CD4-positive, alpha-beta T cell treated with Interleukin-4 for 1 hour (primary cell): ENCODE data around the gene OSBPL6.

Experiments used
- DNase-seq, 2 donors: peaks; one replicate each; pipeline ENCODE4 v3.0.0-alpha.2; 2020 to 2022

OSBPL6 gene

GRCh38 chr2:178277741-178278197 lies 83.5 kb downstream of the OSBPL6 start:
- no peak for DNase-seq

GRCh38 chr2:178279142-178279541 lies 84.8 kb downstream of the OSBPL6 start:
- DNase-seq, result no peak

- no peak for DNase-seq
Measured at GRCh38 chr2:178279636-178280035, 85.3 kb downstream of the OSBPL6 start.

GRCh38 chr2:178280244-178280852 lies 86.0 kb downstream of the OSBPL6 start:
- peak in 1 of 2 donors; percentile 46 for DNase-seq

GRCh38 chr2:178282075-178282815 lies 87.9 kb downstream of the OSBPL6 start:
- no peak for DNase-seq

GRCh38 chr2:178283341-178283918 lies 89.1 kb downstream of the OSBPL6 start:
- no peak for DNase-seq

- no peak for DNase-seq
Measured at GRCh38 chr2:178284613-178285286, 90.4 kb downstream of the OSBPL6 start.

- no peak for DNase-seq
Measured at GRCh38 chr2:178285287-178285615, 90.9 kb downstream of the OSBPL6 start.

GRCh38 chr2:178286636-178287035 lies 92.3 kb downstream of the OSBPL6 start:
- DNase-seq, result no peak

GRCh38 chr2:178287652-178288344 lies 93.5 kb downstream of the OSBPL6 start:
- no peak for DNase-seq

- no peak for DNase-seq
Measured at GRCh38 chr2:178291703-178292102, 97.4 kb downstream of the OSBPL6 start.

- no peak for DNase-seq
Measured at GRCh38 chr2:178292586-178292985, 98.3 kb downstream of the OSBPL6 start.

- no peak for DNase-seq
Measured at GRCh38 chr2:178295115-178295514, 100.8 kb downstream of the OSBPL6 start.

- DNase-seq, result no peak
Measured at GRCh38 chr2:178295906-178296305, 101.6 kb downstream of the OSBPL6 start.

GRCh38 chr2:178296394-178297090 lies 102.2 kb downstream of the OSBPL6 start:
- no peak for DNase-seq

- DNase-seq, result no peak
Measured at GRCh38 chr2:178297091-178297411, 102.7 kb downstream of the OSBPL6 start.

- DNase-seq, result no peak
Measured at GRCh38 chr2:178298785-178299212, 104.5 kb downstream of the OSBPL6 start.

- no peak for DNase-seq
Measured at GRCh38 chr2:178301649-178302238, 107.4 kb downstream of the OSBPL6 start.

- DNase-seq, result no peak
Measured at GRCh38 chr2:178304333-178304732, 110.0 kb downstream of the OSBPL6 start.

GRCh38 chr2:178306352-178307073 lies 112.2 kb downstream of the OSBPL6 start:
- peak in 1 of 2 donors; percentile 13 for DNase-seq

- DNase-seq, result no peak
Measured at GRCh38 chr2:178307650-178308049, 113.3 kb downstream of the OSBPL6 start.
